ENCODE data around the gene ASIC4.

ASIC4 gene

GRCh38 chr2:219482674-219483405 lies 31.4 kb upstream of the ASIC4 start:
- DNase-seq, result no peak

- DNase-seq, result no peak
These were observed 30.6 kb upstream of the ASIC4 start for GRCh38 chr2:219483451-219484342.

- DNase-seq, result no peak
These were observed 29.7 kb upstream of the ASIC4 start for GRCh38 chr2:219484343-219485200.

- DNase-seq, result no peak
These were observed 29.1 kb upstream of the ASIC4 start for GRCh38 chr2:219485201-219485580.

GRCh38 chr2:219486380-219486959 lies 27.8 kb upstream of the ASIC4 start:
- no peak for DNase-seq

GRCh38 chr2:219488149-219488843 lies 26.0 kb upstream of the ASIC4 start:
- DNase-seq, result no peak

- DNase-seq, result no peak
These were observed 25.5 kb upstream of the ASIC4 start for GRCh38 chr2:219488844-219489194.

GRCh38 chr2:219489315-219489714 lies 25.0 kb upstream of the ASIC4 start:
- no peak for DNase-seq

- DNase-seq, result no peak
These were observed 24.1 kb upstream of the ASIC4 start for GRCh38 chr2:219490186-219490585.

GRCh38 chr2:219490600-219491130 lies 23.6 kb upstream of the ASIC4 start:
- no peak for DNase-seq

- no peak for DNase-seq
These were observed 22.9 kb upstream of the ASIC4 start for GRCh38 chr2:219491278-219491963.

- no peak for DNase-seq
These were observed 21.7 kb upstream of the ASIC4 start for GRCh38 chr2:219492575-219492974.

- no peak for DNase-seq
These were observed 21.2 kb upstream of the ASIC4 start for GRCh38 chr2:219493086-219493485.

- no peak for DNase-seq
These were observed 19.2 kb upstream of the ASIC4 start for GRCh38 chr2:219494952-219495530.

- peak; percentile 15 to 49 for DNase-seq
These were observed 18.7 kb upstream of the ASIC4 start for GRCh38 chr2:219495531-219496122.

GRCh38 chr2:219496247-219496824 lies 17.9 kb upstream of the ASIC4 start:
- DNase-seq, result no peak

GRCh38 chr2:219496825-219497494 lies 17.3 kb upstream of the ASIC4 start:
- DNase-seq, result no peak

GRCh38 chr2:219497495-219498279 lies 16.6 kb upstream of the ASIC4 start:
- peak in 1 of 2 donors; percentile 69 for DNase-seq

Data from bone marrow (tissue), 2 donors.